MCF 10A (cell line): ENCODE data around the gene AQR. TPM values are rescaled to one million over a fixed set of nuclear protein-coding genes. Genes with fewer than 3 reads are reported as not detected.
A peak's percentile ranks its signal among the peaks of the same experiment; 100 is the strongest.
"Not testable (repeated sequence)": the region's sequence is repeated elsewhere in the genome, so short reads cannot be mapped to it uniquely, and the experiment has no call there.

Source experiments
- BruUV-seq: library from RNA; stranded (reverse); fragments of 400-500 nt; replicated peaks from 2 replicates; lab custom pipeline; 2021; lab: Mats Ljungman, UMichigan
- CTCF ChIA-PET: fragments of 300-600 bp; sonication (Branson Sonifier 250); formaldehyde crosslinking; extraction: SDS; loops from one replicate; lab custom pipeline; 2021; ENCODE audit warnings: antibody characterized with exemption, inconsistent platforms; lab: Yijun Ruan, JAX
- POLR2A ChIA-PET: fragments of 300-600, 350-650 bp; sonication (Branson Sonifier 250); formaldehyde crosslinking; extraction: SDS; loops from one replicate; lab custom pipeline; 2020; ENCODE audit warnings: antibody characterized with exemption, inconsistent platforms; lab: Yijun Ruan, JAX
- DNase-seq: peaks from one replicate; pipeline ENCODE4 v3.0.0-alpha.2; 2018; ENCODE audit not compliant: unreplicated experiment
- H3K27ac Mint-ChIP-seq: one replicate; pipeline ENCODE4 v1.8.0; 2022; ENCODE audit warnings: mild to moderate bottlenecking, low read depth, mixed read lengths; ENCODE audit not compliant: unreplicated experiment
- H3K27me3 Mint-ChIP-seq: one replicate; pipeline ENCODE4 v1.8.0; 2022; ENCODE audit warnings: mixed read lengths; ENCODE audit not compliant: insufficient read depth, unreplicated experiment
- H3K36me3 Mint-ChIP-seq: one replicate; pipeline ENCODE4 v1.8.0; 2022; ENCODE audit warnings: mild to moderate bottlenecking, moderate library complexity, mixed read lengths; ENCODE audit not compliant: insufficient read depth, unreplicated experiment
- H3K4me1 Mint-ChIP-seq: one replicate; pipeline ENCODE4 v1.8.0; 2022; ENCODE audit warnings: mixed read lengths; ENCODE audit not compliant: insufficient read depth, unreplicated experiment
- H3K4me3 Mint-ChIP-seq: one replicate; pipeline ENCODE4 v1.8.0; 2022; ENCODE audit warnings: mild to moderate bottlenecking, moderate library complexity, mixed read lengths; ENCODE audit not compliant: unreplicated experiment
- H3K9me3 Mint-ChIP-seq: one replicate; pipeline ENCODE4 v1.8.0; 2022; ENCODE audit warnings: mixed read lengths; ENCODE audit not compliant: unreplicated experiment
- intact Hi-C: fragments of 100-400 bp; cut with micrococcal nuclease; formaldehyde crosslinking; loops from 2 replicates; pipeline ENCODE4 v1.14.1; 2022
- total RNA-seq: library from RNA; stranded (reverse); gene quantifications from 2 replicates; pipeline ENCODE4 v1.2.3, GENCODE V29; 2022
- TF ChIP-seq, protein P1 (sequence below): fragments of 200-600 bp; IDR thresholded peaks from one replicate; pipeline ENCODE4 v1.8.0; 2022; ENCODE audit warnings: antibody characterized with exemption, mild to moderate bottlenecking; ENCODE audit not compliant: unreplicated experiment

The AQR gene
- total RNA-seq, 1 experiment from 2014 or later, result 26.5 TPM

- Mint-ChIP-seq H3K4me3 (no peak overlapping the region), H3K27me3 (no peaks in the 10 kb centered on the region), H3K36me3 (peaks cover 6% of the 10 kb centered on the region), H3K9me3 (no peaks in the 10 kb centered on the region), H3K4me1 (peaks cover 26% of the 10 kb centered on the region), H3K27ac (no peak overlapping the region)
- ChIA-PET POLR2A (no interaction called here), CTCF (interaction anchor here (0.6 to 1.9 kb wide), 3 partner anchors 42 to 225 kb away, joined by 3 to 7 read pairs (median 4); no protein-coding TSS in a partner anchor)
- intact Hi-C loops, result no loop called here
- BruUV-seq, result no TSS peak
- peak; percentile 39 for DNase-seq
- TF ChIP-seq, protein P1, sequence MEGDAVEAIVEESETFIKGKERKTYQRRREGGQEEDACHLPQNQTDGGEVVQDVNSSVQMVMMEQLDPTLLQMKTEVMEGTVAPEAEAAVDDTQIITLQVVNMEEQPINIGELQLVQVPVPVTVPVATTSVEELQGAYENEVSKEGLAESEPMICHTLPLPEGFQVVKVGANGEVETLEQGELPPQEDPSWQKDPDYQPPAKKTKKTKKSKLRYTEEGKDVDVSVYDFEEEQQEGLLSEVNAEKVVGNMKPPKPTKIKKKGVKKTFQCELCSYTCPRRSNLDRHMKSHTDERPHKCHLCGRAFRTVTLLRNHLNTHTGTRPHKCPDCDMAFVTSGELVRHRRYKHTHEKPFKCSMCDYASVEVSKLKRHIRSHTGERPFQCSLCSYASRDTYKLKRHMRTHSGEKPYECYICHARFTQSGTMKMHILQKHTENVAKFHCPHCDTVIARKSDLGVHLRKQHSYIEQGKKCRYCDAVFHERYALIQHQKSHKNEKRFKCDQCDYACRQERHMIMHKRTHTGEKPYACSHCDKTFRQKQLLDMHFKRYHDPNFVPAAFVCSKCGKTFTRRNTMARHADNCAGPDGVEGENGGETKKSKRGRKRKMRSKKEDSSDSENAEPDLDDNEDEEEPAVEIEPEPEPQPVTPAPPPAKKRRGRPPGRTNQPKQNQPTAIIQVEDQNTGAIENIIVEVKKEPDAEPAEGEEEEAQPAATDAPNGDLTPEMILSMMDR, result no peak
Observed at GRCh38 chr15:34812369-34812768, 157.2 kb downstream of the AQR start.

- Mint-ChIP-seq H3K4me3 (peak overlapping the region; percentile 49), H3K4me1 (peaks cover 26% of the 10 kb centered on the region), H3K27ac (peak overlapping the region; percentile 96), H3K27me3 (no peaks in the 10 kb centered on the region), H3K9me3 (no peaks in the 10 kb centered on the region), H3K36me3 (peaks cover 6% of the 10 kb centered on the region)
- BruUV-seq, result no TSS peak
- peak; percentile 86 for DNase-seq
- intact Hi-C loops, result loop anchor here (1.0 kb wide), 1 partner anchor 27 kb away; no protein-coding TSS in a partner anchor
- ChIA-PET CTCF (interaction anchor here (1.1 kb wide), 1 partner anchor 162 kb away, joined by 4 read pairs; no protein-coding TSS in a partner anchor), POLR2A (interaction anchor here (0.6 to 1.8 kb wide), 4 partner anchors 9 to 189 kb away, joined by 3 to 7 read pairs (median 4); no protein-coding TSS in a partner anchor)
- TF ChIP-seq, protein P1, result no peak
Observed at GRCh38 chr15:34810443-34811129, 159.0 kb downstream of the AQR start.

DNA sequence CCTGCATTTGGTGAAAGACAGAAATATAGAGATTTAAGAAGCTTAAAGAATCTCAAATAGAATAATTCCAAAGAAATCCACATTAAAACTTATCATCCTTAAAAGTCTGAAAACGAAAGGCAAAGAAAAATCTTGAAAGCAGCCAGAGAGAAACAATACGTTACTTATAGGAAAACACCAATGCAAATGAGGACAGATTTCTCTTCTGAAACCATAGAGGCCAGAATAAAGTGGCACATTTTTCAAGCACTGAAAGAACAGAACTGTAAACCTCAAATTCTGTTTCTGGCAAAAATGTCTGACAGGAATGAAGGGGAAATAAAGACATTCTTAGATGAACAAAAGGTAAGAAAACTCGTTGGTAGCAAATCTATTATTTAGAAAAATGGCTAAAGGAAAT, 160.4 kb downstream of the AQR start:
- CTCF ChIA-PET, result interaction anchor here (0.7 kb wide), 1 partner anchor 117 kb away, joined by 3 read pairs; no protein-coding TSS in a partner anchor
- POLR2A ChIA-PET, result no interaction called here

GRCh38 chr15:34808016-34808415, 161.5 kb downstream of the AQR start:
- intact Hi-C loops, result no loop called here
- no TSS peak for BruUV-seq
- DNase-seq, result peak; percentile 46

More for the DNA sequence above, 160.4 kb downstream of the AQR start:
- Mint-ChIP-seq H3K4me3 (no peak overlapping the region), H3K27ac (peak overlapping the region; percentile 51), H3K9me3 (no peaks in the 10 kb centered on the region), H3K27me3 (no peaks in the 10 kb centered on the region), H3K4me1 (peaks cover 26% of the 10 kb centered on the region), H3K36me3 (peaks cover 6% of the 10 kb centered on the region)
- no TSS peak for BruUV-seq
- TF ChIP-seq, protein P1, result no peak
- no peak for DNase-seq
- intact Hi-C loops, result no loop called here

GRCh38 chr15:34807241-34807640, 162.3 kb downstream of the AQR start:
- H3K4me1 Mint-ChIP-seq, result peaks cover 23% of the 10 kb centered on the region
- BruUV-seq, intact Hi-C loops, H3K4me3 Mint-ChIP-seq, H3K27me3 Mint-ChIP-seq, DNase-seq, H3K9me3 Mint-ChIP-seq, POLR2A ChIA-PET, H3K36me3 Mint-ChIP-seq, H3K27ac Mint-ChIP-seq: not testable (repeated sequence)
- CTCF ChIA-PET, result interaction anchor here (0.6 to 0.7 kb wide), 2 partner anchors 11 to 138 kb away, joined by 3 read pairs; no protein-coding TSS in a partner anchor

More at GRCh38 chr15:34808016-34808415, 161.5 kb downstream of the AQR start:
- CTCF ChIA-PET, result interaction anchor here (0.6 kb wide), 1 partner anchor 10 kb away, joined by 3 read pairs; no protein-coding TSS in a partner anchor
- TF ChIP-seq, protein P1, result no peak
- POLR2A ChIA-PET, result no interaction called here
- no peak overlapping the region for H3K27ac Mint-ChIP-seq
- H3K4me1 Mint-ChIP-seq, result peaks cover 25% of the 10 kb centered on the region
- H3K36me3 Mint-ChIP-seq, result peaks cover 6% of the 10 kb centered on the region
- H3K27me3 Mint-ChIP-seq, result no peaks in the 10 kb centered on the region
- H3K9me3 Mint-ChIP-seq, result no peaks in the 10 kb centered on the region
- no peak overlapping the region for H3K4me3 Mint-ChIP-seq
